Measurements from ENCODE around the gene FAM200C. TPM values are rescaled to one million over a fixed set of nuclear protein-coding genes. Genes with fewer than 3 reads are reported as not detected.
A peak's percentile ranks its signal among the peaks of the same experiment; 100 is the strongest.
"Not testable (repeated sequence)": the region's sequence is repeated elsewhere in the genome, so short reads cannot be mapped to it uniquely, and the experiment has no call there.

FAM200C gene
- 10 to 100 TPM; 13.3 to 17.9 (median 14.1) TPM for polyA plus RNA-seq (ENCODE audit: insufficient read length in 4 of 4)

- DNase-seq (ENCODE audit: low read depth in 4 of 4, low spot score in 2 of 4): peak; percentile 88 to 93 (median 91)
Observed at GRCh38 chr5:160399402-160400353, at the start of gene FAM200C. TSS of gene FAM200C (minus strand) at chr5:160400054. CDS start at chr5:160395490, 4,564 bp downstream.

DNA sequence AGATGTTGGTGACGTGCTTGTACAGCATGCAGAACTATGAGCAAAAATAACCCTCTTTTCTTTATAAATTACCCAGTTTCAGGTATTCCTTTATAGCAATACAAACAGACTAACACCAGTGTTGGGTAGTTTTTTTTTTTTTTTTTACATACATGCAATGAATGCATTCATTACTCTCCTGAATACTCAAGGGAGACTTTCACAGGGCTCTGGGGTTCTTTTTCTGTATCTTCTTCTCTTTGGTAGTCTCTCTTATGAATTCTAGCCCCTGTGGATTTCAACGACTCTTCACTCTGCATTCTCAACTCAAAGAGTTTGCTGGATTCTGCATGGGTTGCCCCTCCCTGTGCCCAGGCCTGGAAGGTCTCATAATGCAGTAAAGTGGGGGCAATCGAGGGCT lies 49.6 kb upstream of the FAM200C start:
- no peak for DNase-seq (ENCODE audit: low read depth in 4 of 4, low spot score in 2 of 4)

DNA sequence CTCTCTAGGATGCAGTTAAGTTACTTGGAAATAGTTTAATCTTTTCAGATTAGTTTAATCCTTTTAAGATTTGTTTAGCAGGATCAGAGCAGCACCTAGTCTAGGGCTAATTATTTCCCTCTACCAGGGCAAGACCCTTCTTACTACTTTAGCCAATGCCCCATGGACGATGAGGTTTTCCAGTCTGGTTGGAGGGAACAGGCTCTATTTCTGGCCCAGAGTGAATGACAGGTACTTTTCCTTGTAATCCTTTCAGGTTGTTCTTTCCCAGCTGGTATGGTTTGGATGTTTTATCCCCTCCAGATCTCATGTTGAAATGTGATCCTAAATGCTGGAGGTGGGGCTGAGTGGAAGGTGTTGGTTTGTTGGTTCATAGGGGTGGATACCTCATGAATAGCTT lies 49.0 kb upstream of the FAM200C start:
- no peak for DNase-seq (ENCODE audit: low read depth in 4 of 4, low spot score in 2 of 4)

- no peak for DNase-seq (ENCODE audit: low read depth in 4 of 4, low spot score in 2 of 4)
Observed at GRCh38 chr5:160445751-160446150, 45.9 kb upstream of the FAM200C start.

GRCh38 chr5:160445132-160445531 lies 45.3 kb upstream of the FAM200C start:
- DNase-seq (ENCODE audit: low read depth in 4 of 4, low spot score in 2 of 4): no peak

DNA sequence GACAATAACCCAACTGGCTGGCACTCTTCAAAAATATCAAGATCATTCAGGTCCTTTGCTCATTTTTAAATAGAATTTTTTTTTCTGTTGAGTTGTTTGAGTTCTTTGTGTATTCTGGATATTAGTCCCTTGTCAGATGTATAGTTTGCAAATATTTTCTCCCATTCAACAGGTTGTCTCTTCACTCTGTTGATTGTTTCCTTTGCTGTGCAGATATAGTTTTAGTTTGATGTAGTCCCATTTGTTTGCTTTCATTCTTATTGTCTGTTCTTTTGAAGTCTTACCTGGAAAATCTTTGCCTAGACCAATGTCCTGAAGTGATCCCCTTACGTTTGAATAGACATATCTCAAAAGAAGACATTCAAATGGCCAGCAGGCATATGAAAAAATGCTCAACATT lies 44.6 kb upstream of the FAM200C start:
- DNase-seq (ENCODE audit: low read depth in 4 of 4, low spot score in 2 of 4): no peak

DNA sequence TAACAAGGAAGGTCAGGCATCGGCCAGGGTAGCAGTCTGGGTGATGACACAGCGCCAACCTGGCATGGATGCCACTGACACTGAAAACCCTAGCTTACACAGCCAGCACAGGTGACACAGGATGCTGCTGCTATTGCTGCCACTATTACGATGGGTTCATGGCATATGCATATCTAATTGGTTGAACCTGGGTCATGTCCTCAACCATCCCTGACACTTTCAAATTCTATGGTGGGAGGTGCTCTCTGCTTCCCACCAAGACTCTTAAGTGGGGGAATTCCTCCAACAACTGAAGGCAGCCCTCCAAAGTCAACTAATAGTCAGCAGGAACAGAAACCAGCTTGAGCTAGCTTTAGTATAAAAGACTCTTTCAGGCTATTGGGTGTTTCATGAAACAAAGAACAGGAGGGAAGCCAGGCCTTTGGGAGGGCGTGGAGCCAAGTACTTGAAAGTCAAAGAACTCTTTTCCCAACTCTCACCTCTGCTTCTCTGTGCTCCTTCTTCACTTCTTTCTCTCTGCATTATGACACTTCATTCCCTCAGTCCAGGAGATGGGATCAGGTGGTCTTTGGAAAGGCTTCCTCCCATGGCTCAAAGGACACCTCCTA lies 43.1 kb upstream of the FAM200C start:
- no peak for DNase-seq (ENCODE audit: low read depth in 4 of 4, low spot score in 2 of 4)

GRCh38 chr5:160441311-160441781 lies 41.5 kb upstream of the FAM200C start:
- DNase-seq (ENCODE audit: low read depth in 4 of 4, low spot score in 2 of 4): no peak

DNA sequence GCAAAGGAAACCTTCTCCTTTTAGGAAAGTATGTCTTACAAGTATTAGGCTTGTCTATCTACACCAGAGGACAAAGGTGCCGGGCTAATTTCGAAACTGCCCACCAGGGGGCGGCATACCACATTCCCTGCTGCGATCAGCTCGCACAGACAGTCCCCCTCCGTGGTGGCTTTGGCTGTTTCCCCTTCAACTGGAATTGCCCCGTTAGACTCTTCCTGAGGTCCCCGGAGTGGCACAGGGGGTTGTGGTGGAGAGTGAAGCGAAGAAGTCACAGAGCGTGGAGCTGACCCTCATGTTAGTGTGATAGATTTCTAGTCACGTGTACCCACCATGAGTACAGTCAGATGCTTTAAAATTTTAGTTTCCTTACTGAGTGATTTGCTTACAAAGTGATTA lies 39.3 kb upstream of the FAM200C start:
- DNase-seq (ENCODE audit: low read depth in 4 of 4, low spot score in 2 of 4): peak in 3 of 4 donors; percentile 77 to 82 (median 78)

DNA sequence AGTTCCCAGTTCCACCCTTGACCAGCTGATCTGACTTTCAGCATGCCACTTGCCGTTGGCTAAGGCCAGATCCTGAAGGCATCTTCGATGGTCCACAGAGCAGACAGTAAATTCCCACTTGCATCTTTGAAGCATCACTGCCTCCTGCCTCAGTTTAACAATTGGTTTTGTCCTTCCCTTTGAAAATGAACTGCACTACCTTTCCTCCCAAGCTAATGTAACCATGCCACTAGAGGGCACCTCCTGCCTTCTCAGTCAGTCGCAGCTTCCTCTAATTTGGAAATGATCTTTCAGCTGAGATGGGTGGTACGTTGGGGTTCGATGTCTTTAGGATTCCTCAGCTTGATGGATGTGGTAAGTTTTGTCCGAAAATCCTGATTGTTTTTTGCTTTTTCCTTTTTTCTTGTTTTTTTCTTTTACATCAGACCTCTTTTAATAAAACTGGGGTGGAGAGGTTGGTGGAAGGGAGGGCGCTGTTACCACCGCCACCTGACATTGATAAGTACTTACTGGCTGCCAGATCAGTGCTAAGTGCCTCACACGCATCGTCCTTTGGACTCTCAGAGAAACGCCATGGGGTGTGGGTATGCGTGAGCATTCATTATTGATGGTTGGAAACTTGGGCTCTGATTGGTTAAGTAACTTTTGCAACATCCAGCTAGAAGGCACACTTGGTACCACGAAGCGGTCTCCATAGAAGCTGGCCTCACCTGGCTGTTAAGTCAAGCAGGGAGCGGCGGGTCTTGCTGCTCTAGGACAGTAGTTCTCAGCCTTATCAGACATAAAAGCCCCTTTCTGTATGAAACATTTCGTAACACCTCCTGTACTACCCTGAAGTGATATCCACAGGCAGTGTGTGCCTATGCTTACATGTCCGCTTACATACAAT lies 38.7 kb upstream of the FAM200C start:
- DNase-seq (ENCODE audit: low read depth in 4 of 4, low spot score in 2 of 4): peak in 1 of 4 donors; percentile 49

GRCh38 chr5:160437271-160437670 lies 37.4 kb upstream of the FAM200C start:
- DNase-seq (ENCODE audit: low read depth in 4 of 4, low spot score in 2 of 4): no peak

DNA sequence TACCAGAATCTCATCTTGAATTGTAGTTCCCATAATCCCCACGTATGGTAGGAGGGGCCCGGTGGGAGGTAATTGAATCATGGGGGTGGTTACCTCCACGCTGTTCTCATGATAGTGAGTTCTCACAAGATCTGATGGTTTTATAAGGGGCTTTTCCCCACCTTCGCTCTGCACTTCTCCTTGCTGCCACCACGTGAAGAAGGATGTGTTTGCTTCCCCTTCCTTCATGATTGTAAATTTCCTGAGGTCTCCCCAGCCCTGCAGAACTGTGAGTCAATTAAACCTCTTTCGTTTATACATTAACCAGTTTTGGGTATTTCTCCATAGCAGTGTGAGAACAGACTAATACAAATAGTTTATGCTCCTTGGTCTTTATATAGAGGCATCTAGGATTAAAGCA lies 36.8 kb upstream of the FAM200C start:
- DNase-seq (ENCODE audit: low read depth in 4 of 4, low spot score in 2 of 4): not testable (repeated sequence)

DNA sequence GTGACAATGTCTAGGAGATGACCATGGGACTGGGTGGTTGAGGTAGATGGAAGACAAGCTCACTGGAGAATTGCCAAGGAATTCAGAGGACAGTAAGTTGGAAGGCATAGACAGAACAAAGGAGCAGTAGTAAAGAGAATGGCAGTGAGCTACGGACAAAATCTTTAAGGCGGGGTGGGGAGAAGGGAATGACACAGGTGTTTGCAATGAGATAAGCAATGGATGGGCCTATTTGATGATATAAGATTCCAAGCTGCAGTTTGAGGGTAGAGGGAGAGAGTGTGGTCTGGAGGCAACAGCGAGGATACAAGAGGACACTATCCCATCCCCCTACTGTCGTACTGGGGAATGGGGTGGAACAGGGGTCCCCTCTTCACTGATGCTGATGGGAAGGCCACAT lies 36.2 kb upstream of the FAM200C start:
- DNase-seq (ENCODE audit: low read depth in 4 of 4, low spot score in 2 of 4): no peak

- DNase-seq (ENCODE audit: low read depth in 4 of 4, low spot score in 2 of 4): no peak
Observed at GRCh38 chr5:160435532-160435931, 35.7 kb upstream of the FAM200C start.

DNA sequence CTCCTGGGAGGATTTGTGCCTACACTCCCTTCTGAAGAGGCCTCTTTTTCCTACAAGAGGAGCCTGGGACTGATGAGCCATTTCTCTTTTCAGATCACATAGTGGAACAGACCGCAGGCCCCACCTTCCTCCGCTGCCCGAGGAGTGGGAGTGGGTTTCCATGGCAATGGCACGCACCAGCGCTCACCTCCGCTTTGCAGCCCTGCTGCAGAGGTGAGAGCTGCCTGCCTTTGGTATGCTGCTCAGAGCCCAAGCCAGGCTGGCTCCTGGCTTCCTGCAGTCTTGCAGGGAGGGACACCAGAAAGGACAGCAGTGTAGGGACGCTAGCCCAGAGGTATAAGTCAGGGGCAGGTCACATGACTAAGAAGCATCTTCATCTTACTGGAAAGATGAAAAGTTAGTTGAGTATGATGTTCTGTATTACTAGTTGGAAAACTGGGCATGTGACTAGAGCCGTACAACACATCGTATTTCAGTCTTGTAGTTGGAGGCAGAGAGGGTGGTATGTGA lies 34.2 kb upstream of the FAM200C start:
- peak; percentile 66 to 85 (median 76) for DNase-seq (ENCODE audit: low read depth in 4 of 4, low spot score in 2 of 4)

- no peak for DNase-seq (ENCODE audit: low read depth in 4 of 4, low spot score in 2 of 4)
Observed at GRCh38 chr5:160432787-160433186, 32.9 kb upstream of the FAM200C start.

DNA sequence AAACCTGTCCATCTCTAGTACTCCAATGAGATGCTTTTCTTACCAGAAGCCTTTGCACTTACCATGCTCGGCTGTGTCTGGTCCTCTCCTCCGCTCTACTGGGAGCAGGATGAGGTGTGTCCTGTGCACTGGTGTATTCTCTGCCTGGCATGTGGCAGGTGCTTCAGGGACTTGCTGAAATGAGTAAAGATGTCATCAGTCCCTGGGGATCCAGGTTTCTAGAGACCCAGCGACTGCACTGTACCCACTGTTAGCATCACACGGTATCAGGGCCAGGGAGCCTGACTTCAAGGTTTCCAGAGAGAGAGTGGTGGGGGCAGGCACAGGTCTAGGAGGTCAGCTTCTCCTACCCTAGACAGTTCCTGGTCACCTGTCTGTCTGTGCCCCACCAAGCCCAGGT lies 32.3 kb upstream of the FAM200C start:
- DNase-seq (ENCODE audit: low read depth in 4 of 4, low spot score in 2 of 4): no peak

- no peak for DNase-seq (ENCODE audit: low read depth in 4 of 4, low spot score in 2 of 4)
Observed at GRCh38 chr5:160427607-160428006, 27.8 kb upstream of the FAM200C start.

DNA sequence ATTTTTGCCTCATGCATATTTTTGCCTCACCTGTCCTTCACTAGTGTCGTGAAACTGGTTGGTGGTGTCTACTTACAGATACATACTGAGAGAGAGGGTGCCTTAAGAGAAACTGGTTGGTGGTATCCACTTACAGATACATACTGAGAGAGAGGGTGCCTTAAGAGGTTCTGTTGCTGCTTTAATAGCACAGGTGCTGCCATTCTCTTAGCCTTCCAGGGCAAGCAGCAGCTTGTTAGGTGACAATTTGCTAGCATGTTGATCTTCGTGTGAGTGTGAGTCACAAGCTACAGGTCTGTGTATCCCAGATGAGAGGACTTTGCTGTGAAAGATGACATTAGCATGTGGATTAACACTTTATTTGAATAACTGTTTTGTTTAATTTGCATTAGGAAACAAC lies 23.2 kb upstream of the FAM200C start:
- no peak for DNase-seq (ENCODE audit: low read depth in 4 of 4, low spot score in 2 of 4)

- DNase-seq (ENCODE audit: low read depth in 4 of 4, low spot score in 2 of 4): peak in 2 of 4 donors; percentile 96 to 97
Observed at GRCh38 chr5:160421625-160422258, 21.9 kb upstream of the FAM200C start, which contains the start of gene PTTG1. TSS of gene PTTG1 (plus strand) at chr5:160421855. CDS start at chr5:160422313, 458 bp downstream.

All from left renal cortex interstitium (tissue), 4 donors.